Immature natural killer cell (primary cell): ENCODE measurements around the gene ARHGEF10L. TPM values are rescaled to one million over a fixed set of nuclear protein-coding genes. Genes with fewer than 3 reads are reported as not detected.

Experiments
- DNase-seq, 3 donors: peaks; one replicate each; pipeline ENCODE4 v3.0.0; 2022; ENCODE audit warnings: mixed read lengths in 1 of 3
- H3K27ac Mint-ChIP-seq, 6 donors: one replicate each; pipeline ENCODE4 v1.8.0; 2020; ENCODE audit warnings: mixed read lengths in 6 of 6, mild to moderate bottlenecking in 5 of 6, inconsistent platforms in 4 of 6, moderate library complexity in 3 of 6
- H3K27me3 Mint-ChIP-seq, 3 donors: one replicate each; pipeline ENCODE4 v1.8.0; 2020 to 2021; ENCODE audit warnings: low read depth in 3 of 3, mild to moderate bottlenecking in 3 of 3, mixed read lengths in 3 of 3, moderate library complexity in 3 of 3, inconsistent platforms in 1 of 3
- H3K36me3 Mint-ChIP-seq, 3 donors: one replicate each; pipeline ENCODE4 v1.8.0; 2020; ENCODE audit warnings: mixed read lengths in 3 of 3, inconsistent platforms in 2 of 3, mild to moderate bottlenecking in 2 of 3
- H3K4me1 Mint-ChIP-seq, 2 donors: one replicate each; pipeline ENCODE4 v1.8.0; 2020; ENCODE audit warnings: inconsistent platforms in 2 of 2, mild to moderate bottlenecking in 2 of 2, mixed read lengths in 2 of 2, moderate library complexity in 1 of 2
- H3K4me3 Mint-ChIP-seq, 5 donors: one replicate each; pipeline ENCODE4 v1.8.0; 2020; ENCODE audit warnings: mild to moderate bottlenecking in 5 of 5, mixed read lengths in 5 of 5, inconsistent platforms in 3 of 5, moderate library complexity in 3 of 5
- H3K9me3 Mint-ChIP-seq, 6 donors: one replicate each; pipeline ENCODE4 v1.8.0; 2020; ENCODE audit warnings: mild to moderate bottlenecking in 6 of 6, mixed read lengths in 6 of 6, inconsistent platforms in 4 of 6, moderate library complexity in 3 of 6
- polyA plus RNA-seq, 3 donors: library from polyadenylated mRNA; unstranded; fragments of 300-500 nt; fragmentation: Illumina TruSeq; gene quantifications; one replicate each; pipeline ENCODE4 v1.2.3, GENCODE V29; 2021

Gene ARHGEF10L
- polyA plus RNA-seq, 3 donors from 2014 or later, result 0.17 to 0.20 TPM; not detected in 1

DNA sequence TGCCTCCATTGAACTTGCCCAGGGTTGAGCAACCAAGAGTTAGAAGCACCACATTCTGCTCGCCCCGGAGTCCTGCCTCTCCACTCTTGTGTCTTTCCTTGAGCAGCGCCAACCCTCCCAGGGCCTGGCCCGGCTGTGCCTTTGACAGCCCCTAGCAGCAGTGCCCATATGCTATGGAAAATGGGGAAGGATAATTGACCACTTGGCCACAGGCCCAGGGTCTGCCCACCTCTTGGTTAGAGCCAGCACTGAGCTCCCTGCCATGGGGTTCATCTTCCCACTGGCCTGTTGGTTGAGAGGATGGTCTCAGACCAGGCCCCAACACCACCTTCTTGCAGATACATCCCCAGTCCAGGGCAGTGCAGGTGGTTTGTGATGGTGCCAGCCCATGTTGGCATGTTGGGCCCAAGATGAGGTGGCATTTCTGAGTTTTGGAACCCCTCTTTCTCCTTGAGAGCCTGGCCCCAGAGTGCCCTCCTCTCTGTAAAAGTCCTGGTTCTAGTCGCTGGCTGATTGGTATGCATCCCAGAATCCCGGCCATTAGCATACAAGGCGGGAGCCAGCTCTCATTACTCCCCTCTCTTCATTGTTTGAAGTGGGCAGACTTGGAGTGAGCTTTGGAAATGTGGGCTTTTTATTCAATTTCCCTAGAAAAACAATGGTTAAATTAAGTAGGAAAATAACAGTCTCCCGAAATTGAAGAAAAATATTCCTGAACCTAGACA lies 7.6 kb downstream of the ARHGEF10L start:
- no peaks in the 10 kb centered on the region for H3K36me3 Mint-ChIP-seq
- no peaks in the 10 kb centered on the region for H3K9me3 Mint-ChIP-seq
- H3K4me1 Mint-ChIP-seq, result no peaks in the 10 kb centered on the region
- no peak overlapping the region for H3K27ac Mint-ChIP-seq
- no peak overlapping the region for H3K4me3 Mint-ChIP-seq
- no peak for DNase-seq
- peaks cover 0 to 8% (median 4%) of the 10 kb centered on the region in 3 donors for H3K27me3 Mint-ChIP-seq

DNA sequence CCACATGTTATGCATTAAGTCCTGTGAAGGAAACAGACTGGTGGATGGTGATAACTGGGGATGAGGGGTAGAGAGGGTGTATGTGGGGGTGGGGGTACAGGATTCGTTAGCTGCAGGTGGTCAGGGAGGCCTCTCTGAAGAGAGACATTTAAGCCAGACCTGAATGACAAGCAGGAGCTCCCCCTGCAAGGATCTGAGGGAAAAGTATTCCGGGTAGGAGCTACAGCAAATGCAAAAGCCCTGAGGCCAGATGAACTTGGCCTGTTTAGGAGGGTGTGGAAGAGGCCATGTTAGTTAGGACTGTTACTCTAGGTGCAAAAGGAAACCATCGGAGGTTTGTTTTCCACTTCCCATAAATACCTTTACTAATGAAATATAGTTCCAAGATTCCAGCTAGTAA lies 9.9 kb downstream of the ARHGEF10L start:
- Mint-ChIP-seq H3K27ac (no peak overlapping the region), H3K4me1 (no peaks in the 10 kb centered on the region), H3K4me3 (no peak overlapping the region), H3K9me3 (no peaks in the 10 kb centered on the region), H3K36me3 (no peaks in the 10 kb centered on the region), H3K27me3 (peaks cover 0 to 16% (median 0%) of the 10 kb centered on the region in 3 donors)
- DNase-seq, result no peak

DNA sequence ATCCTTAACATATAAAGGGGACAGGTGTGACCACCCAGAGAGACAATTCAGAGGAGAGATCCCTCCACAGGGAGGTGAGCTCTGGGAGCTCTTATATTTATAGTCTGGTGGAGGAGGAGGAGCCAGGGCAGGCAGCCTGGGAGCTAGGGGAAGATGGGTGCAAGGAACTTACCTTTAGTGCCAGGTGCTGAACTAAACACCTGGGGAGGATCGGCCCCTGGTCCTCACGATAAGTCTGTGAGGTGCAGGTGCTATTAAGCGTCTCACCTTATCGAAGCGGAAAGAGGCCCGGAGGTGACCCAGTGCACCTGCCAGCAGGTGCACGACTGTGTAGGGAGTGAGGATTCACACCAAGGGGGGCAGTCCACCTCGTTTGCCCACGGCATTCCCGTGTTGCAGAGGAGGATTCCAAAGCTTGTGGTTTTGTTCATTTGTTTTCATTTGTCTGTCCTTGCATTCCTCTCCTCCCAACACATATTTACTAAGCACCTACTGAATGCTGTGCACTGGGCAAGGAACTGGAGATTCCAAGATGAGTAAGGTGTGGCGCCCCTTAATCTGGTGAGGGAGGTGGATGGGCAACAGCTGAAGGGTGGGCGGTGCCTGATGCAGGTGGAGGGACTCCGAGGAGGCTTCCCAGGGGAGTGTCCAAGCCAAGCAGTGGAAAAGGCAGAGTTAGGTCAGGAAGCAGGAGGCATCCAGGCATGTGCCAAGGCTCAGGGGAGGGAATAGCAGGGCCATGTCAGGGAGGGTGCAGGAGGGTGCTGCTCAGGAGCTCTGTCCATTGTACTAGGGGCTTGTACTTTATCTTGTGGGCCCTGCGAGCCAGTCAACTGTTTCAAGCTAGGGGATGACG lies 11.5 kb downstream of the ARHGEF10L start:
- Mint-ChIP-seq H3K27me3 (peaks cover 0 to 10% (median 0%) of the 10 kb centered on the region in 3 donors), H3K27ac (no peak overlapping the region), H3K36me3 (no peaks in the 10 kb centered on the region), H3K4me3 (no peak overlapping the region), H3K4me1 (no peaks in the 10 kb centered on the region), H3K9me3 (no peaks in the 10 kb centered on the region)
- DNase-seq, result no peak

DNA sequence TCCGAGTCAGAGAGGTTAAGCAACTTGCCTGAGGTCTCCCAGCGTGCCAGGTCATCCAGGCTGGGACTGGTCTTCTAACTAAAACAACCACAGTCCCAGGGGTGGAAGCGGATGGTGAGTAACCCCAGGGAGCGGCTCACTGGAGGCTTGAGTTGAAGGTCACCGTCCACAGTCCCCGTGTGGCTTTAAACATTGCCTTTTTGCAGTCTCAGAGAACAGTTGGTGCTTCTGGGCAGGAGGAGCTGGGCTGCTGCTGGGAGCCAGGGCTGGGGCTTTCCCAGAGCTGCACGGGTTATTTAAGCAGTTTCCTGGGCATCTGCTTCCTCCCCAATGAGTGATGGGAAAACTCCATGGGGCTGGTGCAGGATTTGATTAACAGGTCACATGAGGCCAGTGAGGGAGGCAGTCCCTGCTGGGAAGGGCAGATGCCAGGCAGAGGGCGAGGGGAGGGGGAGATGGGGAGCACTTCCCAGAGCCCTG lies 12.3 kb downstream of the ARHGEF10L start:
- Mint-ChIP-seq H3K27me3 (peaks cover 0 to 10% (median 0%) of the 10 kb centered on the region in 3 donors), H3K4me3 (no peak overlapping the region), H3K9me3 (no peaks in the 10 kb centered on the region), H3K36me3 (no peaks in the 10 kb centered on the region), H3K27ac (no peak overlapping the region), H3K4me1 (no peaks in the 10 kb centered on the region)
- DNase-seq, result no peak

DNA sequence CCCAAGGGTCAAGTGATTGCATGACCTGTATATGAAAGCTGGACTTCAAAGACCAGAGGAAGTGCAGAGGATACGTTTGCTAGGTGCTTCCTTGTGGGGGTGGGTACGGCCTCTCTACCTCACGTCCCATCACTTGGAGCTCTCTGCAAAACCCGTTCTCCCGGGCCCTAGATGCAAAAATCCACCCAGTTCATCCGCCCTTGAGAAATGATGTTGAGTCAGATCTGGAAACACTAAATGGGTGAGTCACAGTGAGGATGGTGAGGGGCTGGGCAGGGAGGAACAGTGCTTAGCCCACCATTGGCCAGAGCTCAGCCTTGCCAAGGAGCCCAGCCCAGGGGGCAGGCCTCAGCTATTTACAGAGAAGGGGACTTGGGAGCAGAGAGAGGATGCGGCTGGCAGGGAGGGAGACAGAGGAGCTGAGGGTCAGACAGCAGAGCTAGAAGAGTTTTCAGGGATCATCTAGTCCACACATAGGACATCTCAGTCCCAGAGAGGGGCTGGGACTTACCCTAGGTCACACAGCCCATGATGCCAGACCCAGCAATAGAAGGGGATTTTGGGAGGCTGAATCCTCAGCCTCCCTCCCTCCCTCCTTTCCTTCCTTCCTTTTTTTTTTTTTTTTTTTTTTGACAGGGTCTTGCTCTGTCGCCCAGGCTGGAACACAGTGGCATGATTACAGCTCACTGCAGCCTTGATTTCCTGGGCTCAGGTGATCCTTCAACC lies 14.6 kb downstream of the ARHGEF10L start:
- H3K9me3 Mint-ChIP-seq, result no peaks in the 10 kb centered on the region
- no peaks in the 10 kb centered on the region for H3K4me1 Mint-ChIP-seq
- H3K36me3 Mint-ChIP-seq, result no peaks in the 10 kb centered on the region
- H3K27ac Mint-ChIP-seq, result no peak overlapping the region
- peaks cover 0 to 10% (median 2%) of the 10 kb centered on the region in 3 donors for H3K27me3 Mint-ChIP-seq
- no peak overlapping the region for H3K4me3 Mint-ChIP-seq
- DNase-seq, result no peak

DNA sequence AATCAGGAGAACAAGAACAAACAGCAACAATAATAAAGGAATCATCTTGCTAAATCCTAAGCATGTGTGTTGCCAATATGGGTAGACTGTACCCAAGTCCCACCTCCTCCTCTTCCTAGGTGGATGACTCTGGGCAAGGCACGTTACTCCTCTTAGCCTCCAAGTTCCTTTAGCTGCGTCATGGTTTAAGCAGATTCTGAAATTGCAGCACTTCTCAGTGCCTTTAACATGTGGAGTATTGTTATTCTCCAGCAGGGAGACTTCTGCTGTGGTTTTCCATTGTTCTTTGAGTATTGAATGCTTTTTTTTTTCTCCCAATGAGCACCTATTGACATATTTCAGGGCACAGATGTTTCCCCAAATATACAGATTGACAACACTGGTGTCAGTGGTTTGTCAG lies 15.5 kb downstream of the ARHGEF10L start:
- Mint-ChIP-seq H3K27ac (no peak overlapping the region), H3K4me1 (no peaks in the 10 kb centered on the region), H3K4me3 (no peak overlapping the region), H3K36me3 (no peaks in the 10 kb centered on the region), H3K27me3 (peaks cover 0 to 10% (median 2%) of the 10 kb centered on the region in 3 donors), H3K9me3 (no peaks in the 10 kb centered on the region)
- DNase-seq, result no peak

DNA sequence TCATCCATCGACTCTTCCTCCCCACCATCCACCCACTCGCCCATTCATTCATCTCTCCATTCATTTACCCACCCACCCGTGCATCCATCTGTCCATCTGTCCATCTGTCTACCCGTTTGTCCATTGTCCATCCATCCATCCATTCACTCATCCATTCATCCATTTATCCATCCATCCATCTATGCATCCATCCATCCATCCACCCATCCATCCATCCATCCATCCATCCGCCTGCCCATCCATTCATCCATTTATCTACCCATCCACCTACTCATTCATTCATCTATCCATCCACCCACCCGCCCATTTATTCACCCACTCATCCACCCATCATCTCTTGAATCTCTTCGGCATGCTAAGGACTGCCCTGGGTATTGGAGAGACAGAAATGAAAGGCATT lies 18.5 kb downstream of the ARHGEF10L start:
- Mint-ChIP-seq H3K36me3 (no peaks in the 10 kb centered on the region), H3K4me1 (no peaks in the 10 kb centered on the region), H3K4me3 (no peak overlapping the region), H3K27me3 (peaks cover 2 to 5% (median 5%) of the 10 kb centered on the region in 3 donors), H3K9me3 (no peaks in the 10 kb centered on the region), H3K27ac (no peak overlapping the region)
- no peak for DNase-seq

DNA sequence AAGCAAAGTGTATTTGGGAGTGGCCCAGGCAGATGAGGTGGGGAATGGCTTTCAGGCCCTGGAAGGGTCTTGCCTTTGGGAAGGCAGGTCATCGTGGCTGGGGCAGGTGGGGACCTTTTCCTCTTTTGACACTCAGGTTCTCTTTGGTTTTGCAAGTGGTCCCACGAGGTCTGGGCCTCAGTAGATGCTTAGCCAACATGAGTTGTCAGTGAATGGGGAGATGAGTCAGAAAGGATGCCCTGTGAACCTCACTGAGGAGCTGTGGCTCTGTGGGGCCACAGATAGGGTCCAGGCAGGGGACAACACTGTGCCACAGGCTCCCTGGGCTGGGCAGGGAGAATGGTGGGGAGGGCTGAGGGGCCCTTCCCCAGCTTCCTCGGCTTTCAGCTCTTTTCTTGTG lies 19.0 kb downstream of the ARHGEF10L start:
- Mint-ChIP-seq H3K27ac (no peak overlapping the region), H3K4me3 (no peak overlapping the region), H3K4me1 (no peaks in the 10 kb centered on the region), H3K36me3 (no peaks in the 10 kb centered on the region), H3K27me3 (peaks cover 0 to 5% (median 2%) of the 10 kb centered on the region in 3 donors), H3K9me3 (no peaks in the 10 kb centered on the region)
- no peak for DNase-seq

DNA sequence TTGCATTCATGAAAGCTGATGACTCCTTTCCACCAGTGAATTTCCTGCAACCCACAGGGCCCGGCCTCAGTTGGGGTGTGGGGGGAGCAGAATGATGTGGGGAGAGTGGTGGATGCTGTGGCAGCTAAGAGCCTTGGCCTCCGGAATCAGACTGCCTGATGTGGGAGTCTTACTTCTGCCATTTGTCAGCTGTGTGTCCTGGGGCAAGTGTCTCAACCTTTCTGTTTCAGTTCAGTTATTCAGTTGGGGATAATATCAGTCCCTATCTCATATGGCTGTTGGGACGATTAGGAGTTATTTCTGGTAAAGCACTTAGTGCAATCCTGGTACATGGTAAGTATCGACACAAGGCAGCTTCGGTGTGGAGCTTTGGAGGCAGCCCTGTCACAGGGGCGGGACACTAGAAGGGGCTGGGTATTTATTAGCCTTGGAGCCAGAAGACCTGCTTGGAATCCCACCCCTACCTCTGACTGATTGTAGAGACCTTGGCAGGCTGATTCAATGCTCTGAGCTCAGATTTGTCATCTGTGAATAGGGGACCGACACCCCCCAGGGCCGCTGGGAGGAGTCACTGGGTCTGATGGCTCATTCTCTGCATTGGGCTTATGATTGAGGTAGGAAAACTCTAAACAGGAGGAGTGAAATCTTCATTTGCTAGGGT lies 19.6 kb downstream of the ARHGEF10L start:
- no peak for DNase-seq
- H3K4me1 Mint-ChIP-seq, result no peaks in the 10 kb centered on the region
- peaks cover 0 to 5% (median 2%) of the 10 kb centered on the region in 3 donors for H3K27me3 Mint-ChIP-seq
- no peak overlapping the region for H3K4me3 Mint-ChIP-seq
- H3K27ac Mint-ChIP-seq, result no peak overlapping the region
- no peaks in the 10 kb centered on the region for H3K36me3 Mint-ChIP-seq
- H3K9me3 Mint-ChIP-seq, result no peaks in the 10 kb centered on the region

DNA sequence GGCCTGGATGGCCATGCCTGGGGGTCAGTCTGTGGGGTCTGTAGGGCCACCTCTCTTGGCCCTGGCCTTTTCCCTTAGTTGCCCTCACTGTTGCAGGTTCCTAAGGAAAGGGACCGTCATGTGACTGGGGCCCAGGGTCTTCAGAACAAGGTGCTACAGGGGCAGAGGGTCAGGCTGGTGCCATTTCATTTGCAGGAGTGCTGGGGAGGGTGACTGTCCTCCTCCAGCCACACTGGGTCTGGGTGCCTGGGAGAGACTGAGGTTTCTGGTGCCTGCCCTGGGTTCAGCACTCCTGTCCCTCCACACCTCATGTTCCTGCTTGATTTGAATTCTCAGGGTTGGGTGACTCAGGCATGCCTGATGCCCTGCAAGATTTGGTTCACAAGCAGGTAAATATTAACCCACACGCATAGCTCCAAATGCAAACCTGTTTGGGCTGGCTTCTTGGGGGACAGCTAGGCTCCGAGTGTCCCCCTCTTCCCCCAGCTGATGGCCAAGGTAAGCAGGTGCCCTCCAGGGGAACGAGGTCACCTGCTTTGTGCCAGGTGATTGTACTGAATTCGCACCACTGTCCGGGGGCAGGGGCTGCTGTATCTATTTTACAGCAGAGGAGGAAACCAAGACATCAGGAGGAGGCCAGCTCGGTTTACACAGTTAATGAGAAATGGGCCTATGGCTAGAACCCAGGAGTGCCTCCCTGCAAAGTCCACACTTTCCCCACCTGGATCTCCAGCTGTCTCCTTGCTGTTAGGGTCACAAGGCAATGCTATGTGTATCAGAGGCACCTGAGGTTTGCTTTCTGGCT lies 20.3 kb downstream of the ARHGEF10L start:
- Mint-ChIP-seq H3K9me3 (no peaks in the 10 kb centered on the region), H3K4me3 (no peak overlapping the region), H3K27ac (no peak overlapping the region), H3K36me3 (no peaks in the 10 kb centered on the region), H3K4me1 (no peaks in the 10 kb centered on the region), H3K27me3 (peaks cover 0 to 5% (median 2%) of the 10 kb centered on the region in 3 donors)
- DNase-seq, result no peak

DNA sequence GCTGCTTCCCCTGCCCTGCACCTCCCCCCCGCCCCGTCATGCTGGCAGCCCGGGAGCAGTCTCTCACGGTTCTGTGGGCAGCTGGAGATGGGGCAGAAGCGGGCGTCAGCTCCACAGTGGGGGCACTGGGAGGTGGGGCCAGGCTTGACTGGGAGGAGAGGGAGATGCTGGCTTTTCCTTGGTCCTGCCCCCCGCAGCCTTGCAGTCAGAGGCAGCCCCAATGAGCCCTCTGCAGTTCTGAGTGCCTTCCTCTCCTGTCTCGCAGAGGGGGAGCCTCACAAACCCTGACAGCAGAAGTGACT lies 21.7 kb downstream of the ARHGEF10L start:
- H3K9me3 Mint-ChIP-seq, result no peaks in the 10 kb centered on the region
- H3K4me1 Mint-ChIP-seq, result no peaks in the 10 kb centered on the region
- peaks cover 0 to 5% (median 2%) of the 10 kb centered on the region in 3 donors for H3K27me3 Mint-ChIP-seq
- no peak overlapping the region for H3K27ac Mint-ChIP-seq
- H3K36me3 Mint-ChIP-seq, result no peaks in the 10 kb centered on the region
- no peak for DNase-seq
- no peak overlapping the region for H3K4me3 Mint-ChIP-seq

DNA sequence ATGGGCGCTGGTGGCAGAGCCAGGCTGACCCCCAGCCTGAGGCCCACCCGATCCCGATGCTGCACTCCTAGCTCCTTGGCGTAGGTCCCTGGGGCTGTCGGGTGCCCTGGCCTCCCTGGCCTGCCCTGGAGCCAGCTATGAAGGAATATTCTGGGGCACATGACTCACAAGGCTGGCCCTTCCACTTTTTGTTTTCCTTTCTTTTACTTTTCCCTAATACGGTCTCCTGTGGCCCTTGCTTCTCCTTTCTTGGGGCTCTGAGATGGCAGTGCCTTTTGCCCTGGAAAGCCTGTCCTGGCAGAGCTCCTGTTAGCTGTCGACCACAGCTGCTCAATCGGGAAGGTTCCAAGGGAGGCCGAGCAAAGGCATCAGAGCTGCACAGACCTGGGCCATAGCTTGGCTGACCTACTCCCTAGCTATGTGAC lies 22.1 kb downstream of the ARHGEF10L start:
- Mint-ChIP-seq H3K27ac (no peak overlapping the region), H3K27me3 (peaks cover 0 to 5% (median 2%) of the 10 kb centered on the region in 3 donors), H3K4me3 (no peak overlapping the region), H3K36me3 (no peaks in the 10 kb centered on the region), H3K4me1 (no peaks in the 10 kb centered on the region), H3K9me3 (no peaks in the 10 kb centered on the region)
- DNase-seq, result no peak

DNA sequence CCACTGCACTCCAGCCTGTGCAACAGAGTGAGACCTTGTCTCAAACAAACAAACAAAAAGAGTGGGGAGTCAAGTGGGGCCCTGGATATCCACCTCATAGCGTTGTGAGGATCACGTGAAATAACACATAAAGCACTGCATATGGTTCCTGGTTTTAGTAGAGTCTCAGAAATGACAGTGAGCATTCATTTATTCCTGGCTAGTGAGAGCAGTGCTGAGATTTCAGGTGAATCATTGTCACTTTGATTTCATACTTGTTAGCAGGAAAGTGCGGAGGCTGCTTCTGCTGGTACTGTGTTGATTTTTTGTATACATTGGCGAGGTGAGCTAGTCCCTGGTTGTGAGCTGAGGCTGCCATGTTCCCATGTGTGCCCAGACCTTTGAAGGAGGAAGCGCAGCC lies 22.9 kb downstream of the ARHGEF10L start:
- H3K27me3 Mint-ChIP-seq, result peaks cover 0 to 5% (median 2%) of the 10 kb centered on the region in 3 donors
- no peaks in the 10 kb centered on the region for H3K4me1 Mint-ChIP-seq
- H3K4me3 Mint-ChIP-seq, result no peak overlapping the region
- H3K9me3 Mint-ChIP-seq, result no peaks in the 10 kb centered on the region
- no peak for DNase-seq
- no peak overlapping the region for H3K27ac Mint-ChIP-seq
- H3K36me3 Mint-ChIP-seq, result no peaks in the 10 kb centered on the region
